ENCODE measurements around the gene CATSPERE.

- no peak for TF ChIP-seq CTCF (IDR thresholded peaks at IDR 0.05)
- peak; percentile 28 to 70 for TF ChIP-seq POLR2A (IDR thresholded peaks at IDR 0.05)
Measured at GRCh38 chr1:244451539-244451950, 9.5 kb upstream of the CATSPERE start, which contains the start of gene ADSS2.

Measured in heart left ventricle (tissue), 13 donors.